Right renal cortex interstitium (tissue), 3 donors: ENCODE measurements around the gene DEFB124. TPM values are rescaled to one million over a fixed set of nuclear protein-coding genes. Genes with fewer than 3 reads are reported as not detected.
"Not testable (repeated sequence)": the region's sequence is repeated elsewhere in the genome, so short reads cannot be mapped to it uniquely, and the experiment has no call there.

Source experiments
- DNase-seq, 3 donors: peaks; one replicate each; pipeline ENCODE4 v3.0.0-alpha.2; 2013; ENCODE audit warnings: low read depth in 3 of 3, low spot score in 2 of 3
- polyA plus RNA-seq, 3 donors: library from polyadenylated mRNA; unstranded; fragments of 120-200 nt; gene quantifications; one replicate each; pipeline ENCODE4 v1.2.1, GENCODE V29; 2013; ENCODE audit not compliant: insufficient read length in 3 of 3

The DEFB124 gene
- polyA plus RNA-seq, 3 donors, result not detected

GRCh38 chr20:31427576-31427975, 47.4 kb downstream of the DEFB124 start:
- DNase-seq, result not testable (repeated sequence)

DNA sequence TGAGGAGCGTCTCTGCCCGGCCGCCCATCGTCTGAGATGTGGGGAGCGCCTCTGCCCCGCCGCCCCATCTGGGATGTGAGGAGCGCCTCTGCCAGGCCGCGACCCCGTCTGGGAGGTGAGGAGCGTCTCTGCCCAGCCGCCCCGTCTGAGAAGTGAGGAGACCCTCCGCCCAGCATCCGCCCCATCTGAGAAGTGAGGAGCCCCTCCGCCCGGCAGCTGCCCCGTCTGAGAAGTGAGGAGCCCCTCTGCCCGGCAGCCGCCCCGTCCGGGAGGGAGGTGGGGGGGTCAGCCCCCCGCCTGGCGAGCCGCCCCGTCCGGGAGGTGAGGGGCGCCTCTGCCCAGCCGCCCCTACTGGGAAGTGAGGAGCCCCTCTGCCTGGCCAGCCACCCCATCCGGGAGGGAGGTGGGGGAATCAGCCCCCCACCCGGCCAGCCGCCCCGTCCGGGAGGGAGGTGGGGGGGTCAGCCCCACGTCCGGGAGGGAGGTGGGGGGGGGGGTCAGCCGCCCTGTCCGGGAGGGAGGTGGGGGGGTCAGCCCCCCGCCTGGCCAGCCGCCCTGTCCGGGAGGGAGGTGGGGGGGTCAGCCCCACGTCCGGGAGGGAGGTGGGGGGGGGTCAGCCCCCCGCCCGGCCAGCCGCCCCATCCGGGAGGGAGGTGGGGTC, 47.9 kb downstream of the DEFB124 start:
- not testable (repeated sequence) for DNase-seq

GRCh38 chr20:31425797-31426196, 49.1 kb downstream of the DEFB124 start:
- no peak for DNase-seq

- no peak for DNase-seq
Observed at GRCh38 chr20:31418307-31418706, 56.6 kb downstream of the DEFB124 start.

DNA sequence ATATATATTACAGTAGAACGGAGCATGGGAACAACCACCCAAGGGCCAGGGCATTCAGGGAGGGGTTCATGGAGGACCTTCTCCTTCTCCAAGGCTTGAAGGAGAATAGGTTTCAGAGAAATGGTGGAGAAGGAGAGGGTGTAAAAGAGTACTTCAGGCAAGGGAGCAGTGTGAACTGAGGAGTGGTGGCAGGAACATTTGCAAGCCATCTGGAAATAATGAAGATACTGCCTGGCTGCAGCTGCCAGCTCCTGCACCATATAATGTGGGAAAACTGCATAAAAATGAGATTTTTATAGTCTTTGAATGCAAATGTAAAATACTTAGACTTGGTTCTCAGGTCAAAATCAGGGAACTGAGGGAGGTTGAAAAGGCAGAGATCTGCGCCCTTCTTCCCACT, 59.3 kb downstream of the DEFB124 start:
- DNase-seq, result no peak

Other genes with a start within 250 kb of the DEFB124 start
- not detected for gene DEFB115, start 217.5 kb downstream of the DEFB124 start, polyA plus RNA-seq
- not detected for gene DEFB116, start 166.5 kb downstream of the DEFB124 start, polyA plus RNA-seq
- gene DEFB118, start 106.5 kb downstream of the DEFB124 start, polyA plus RNA-seq, result not detected
- not detected for gene DEFB119, start 84.5 kb downstream of the DEFB124 start, polyA plus RNA-seq
- not detected for gene DEFB121, start 68.9 kb downstream of the DEFB124 start, polyA plus RNA-seq
- gene DEFB123, start 34.5 kb downstream of the DEFB124 start, polyA plus RNA-seq, result not detected
- gene REM1, start 161 bp upstream of the DEFB124 start, polyA plus RNA-seq, result under 1 TPM; 0.57 to 0.67 (median 0.60) TPM
- gene HM13, start 39.3 kb upstream of the DEFB124 start, polyA plus RNA-seq, result 100 to 1,000 TPM; 130 to 147 (median 133) TPM
- 100 to 1,000 TPM; 147 to 215 (median 156) TPM for gene ID1, start 130.2 kb upstream of the DEFB124 start, polyA plus RNA-seq
- 1 to 10 TPM; 1.5 to 2.7 (median 2.3) TPM for gene COX4I2, start 162.8 kb upstream of the DEFB124 start, polyA plus RNA-seq
- 10 to 100 TPM; 71.6 to 82.0 (median 81.4) TPM for gene BCL2L1, start 247.7 kb upstream of the DEFB124 start, polyA plus RNA-seq